Ovary (tissue), 9 donors: ENCODE results near the gene CEP170B. TPM values are rescaled to one million over a fixed set of nuclear protein-coding genes. Genes with fewer than 3 reads are reported as not detected.

Experiments
- DNase-seq, 5 donors: peaks; one replicate each; pipeline ENCODE4 v3.0.0-alpha.2; 2019 to 2020
- H3K27ac ChIP-seq, 2 donors: fragments of 200-600 bp; one replicate each; pipeline versions ENCODE4 v1.5.1 to v1.8.0; 2019 to 2022
- H3K27me3 ChIP-seq: fragments of 200-600 bp; one replicate; pipeline ENCODE4 v1.8.0; 2022
- H3K36me3 ChIP-seq: fragments of 200-600 bp; sonication (generic); one replicate; pipeline ENCODE4 v1.5.1; 2019
- H3K4me1 ChIP-seq: one replicate; pipeline ENCODE4 v1.8.1; 2013; ENCODE audit warnings: mild to moderate bottlenecking, moderate library complexity; ENCODE audit not compliant: insufficient read depth
- H3K4me3 ChIP-seq: fragments of 200-600 bp; sonication (generic); one replicate; pipeline ENCODE4 v1.5.1; 2017
- H3K9me3 ChIP-seq, 2 donors: fragments of 200-600 bp in 1 of 2; sonication (generic) in 1 of 2; one replicate each; pipeline versions ENCODE4 v1.5.1 to v1.8.1; 2013 to 2019; ENCODE audit warnings: mild to moderate bottlenecking in 1 of 2, moderate library complexity in 1 of 2
- CTCF ChIP-seq, 3 donors: fragments of 450-650 bp in 2 of 3; fragments of 200-600 bp in 1 of 3; IDR thresholded peaks; one replicate each; pipeline versions ENCODE4 v1.5.1 to v1.8.0; 2016 to 2022; ENCODE audit warnings: antibody characterized with exemption in 3 of 3, mild to moderate bottlenecking in 1 of 3
- EP300 ChIP-seq: sonication (generic); formaldehyde crosslinking; IDR thresholded peaks from one replicate; pipeline ENCODE4 v1.6.1; 2017; ENCODE audit warnings: antibody characterized with exemption
- POLR2A ChIP-seq: fragments of 450-650 bp; IDR thresholded peaks from one replicate; pipeline ENCODE4 v1.6.1; 2017; ENCODE audit warnings: antibody characterized with exemption, mild to moderate bottlenecking, moderate library complexity
- WGBS, 3 donors: extraction: QIAGEN DNeasy Blood & Tissue Kit in 1 of 3; methylation state at CpG; one replicate each; pipeline versions ENCODE4 v1.1.5 to v1.1.7; 2013 to 2017; 5-methylcytosine and 5-hydroxymethylcytosine counted together
- intact Hi-C, 4 donors: fragments of 100-400 bp; cut with DNase I; formaldehyde crosslinking; loops; one replicate each; pipeline versions ENCODE4 v1.11.0 to v1.15.1; 2022 to 2023
- polyA plus RNA-seq, 2 donors: library from polyadenylated mRNA; stranded (reverse); fragments of 200-250 nt in 1 of 2; fragments of 350-450 nt in 1 of 2; fragmentation: Illumina TruSeq in 1 of 2; extraction: RNeasy Lipid Tissue Mini Kit (QIAGEN cat#74804) in 1 of 2; gene quantifications; one replicate each; pipeline ENCODE4 v1.2.3, GENCODE V29; 2013 to 2014
- total RNA-seq, 7 donors: library from RNA; depleted of rRNA in 2 of 7; stranded (reverse); fragments of >200 nt in 2 of 7; fragmentation: NEBNext Ultra II Directional in 3 of 7; extraction: Animal tissue kit (Norgen Biotek cat#: 25700) in 3 of 7; gene quantifications; one replicate each; pipeline versions ENCODE4 v1.1.0 to v1.2.4, GENCODE V29; 2016 to 2023
- donor health status: DM: no; HTN: no; CAD: no; lungs with moderate emphysema.
- donor health status: DM: no; HTN: no; CAD: no.
- donor health status: Bipolar disorder and iron deficiency.
- donor health status: DM: yes; HTN: yes; CAD: no.
- donor health status: DM: no; HTN: no; CAD: no.
- donor health status: DM: yes; HTN: yes; CAD: no.

The CEP170B gene
- total and polyA plus RNA-seq, 9 donors: 1.9 to 22.7 (median 9.9) TPM

- H3K9me3 ChIP-seq: no peaks in the 10 kb centered on the region
- DNase-seq: no peak
- no peak for TF ChIP-seq POLR2A
- TF ChIP-seq EP300: no peak
- no peak for TF ChIP-seq CTCF (IDR thresholded peaks at IDR 0.05)
- WGBS, 3 donors: 70 to 81% (median 77%) methylated on average over 13 of the region's 13 CpGs
- H3K4me1 ChIP-seq: peaks cover 11% of the 10 kb centered on the region
- H3K4me3 ChIP-seq: no peak overlapping the region
- H3K27me3 ChIP-seq: no peaks in the 10 kb centered on the region
- no peaks in the 10 kb centered on the region for H3K36me3 ChIP-seq
- intact Hi-C loops: no loop called here
- no peak overlapping the region for H3K27ac ChIP-seq
These were observed 1.8 kb upstream of the CEP170B start for GRCh38 chr14:104863131-104863862.

GRCh38 chr14:104863923-104864266, 1.2 kb upstream of the CEP170B start:
- no peaks in the 10 kb centered on the region for H3K36me3 ChIP-seq
- H3K27me3 ChIP-seq: no peaks in the 10 kb centered on the region
- peak in 1 of 5 donors; percentile 37 for DNase-seq
- no peak overlapping the region for H3K27ac ChIP-seq
- intact Hi-C loops: no loop called here
- H3K4me1 ChIP-seq: peaks cover 11% of the 10 kb centered on the region
- no peaks in the 10 kb centered on the region for H3K9me3 ChIP-seq
- H3K4me3 ChIP-seq: no peak overlapping the region
- TF ChIP-seq EP300: no peak
- no peak for TF ChIP-seq POLR2A
- TF ChIP-seq CTCF (IDR thresholded peaks at IDR 0.05): no peak
- WGBS, 3 donors: 13 to 25% (median 14%) methylated on average over 13 of the region's 13 CpGs

GRCh38 chr14:104864267-104865080, 594 bp upstream of the CEP170B start:
- Histone ChIP-seq H3K4me1 (peaks cover 11% of the 10 kb centered on the region), H3K4me3 (peak overlapping the region; percentile 54), H3K27me3 (no peaks in the 10 kb centered on the region), H3K36me3 (no peaks in the 10 kb centered on the region), H3K9me3 (no peaks in the 10 kb centered on the region), H3K27ac (no peak overlapping the region)
- peak in 3 of 5 donors; percentile 57 to 67 (median 65) for DNase-seq
- TF ChIP-seq CTCF (IDR thresholded peaks at IDR 0.05) (no peak), EP300 (no peak), POLR2A (no peak)
- WGBS, 3 donors: 2 to 5% (median 4%) methylated on average over 42 to 70 of the region's 70 CpGs
- intact Hi-C loops: loop anchor here in 1 of 4 donors (1.0 kb wide), 1 partner anchor 68 kb away; no protein-coding TSS in a partner anchor

GRCh38 chr14:104865631-104866441, 768 bp downstream of the CEP170B start:
- Histone ChIP-seq H3K36me3 (no peaks in the 10 kb centered on the region), H3K27me3 (no peaks in the 10 kb centered on the region), H3K4me1 (peaks cover 11% of the 10 kb centered on the region), H3K4me3 (peak overlapping the region; percentile 54), H3K9me3 (no peaks in the 10 kb centered on the region), H3K27ac (no peak overlapping the region)
- TF ChIP-seq CTCF (IDR thresholded peaks at IDR 0.05) (no peak), POLR2A (no peak), EP300 (no peak)
- WGBS, 3 donors: 3 to 5% (median 4%) methylated on average over 42 to 68 of the region's 68 CpGs
- intact Hi-C loops: loop anchor here in 1 of 4 donors (1.0 kb wide), 1 partner anchor 70 kb away; no protein-coding TSS in a partner anchor
- DNase-seq: peak; percentile 55 to 76 (median 67)
